Subcutaneous preadipocyte (primary cell): Measurements from ENCODE around the gene SPRYD3. TPM values are rescaled to one million over a fixed set of nuclear protein-coding genes. Genes with fewer than 3 reads are reported as not detected.

Experiments used
- small RNA-seq: library from RNA; depleted of rRNA; stranded (forward); fragments of <200 nt; gene quantifications from one replicate; pipeline ENCODE3, GENCODE V24; 2012
- total RNA-seq: library from RNA; depleted of rRNA; stranded (reverse); fragments of >200 nt; gene quantifications from 2 replicates; pipeline ENCODE4 v1.2.3, GENCODE V29; 2012

Gene SPRYD3
- 26.8 and 33.8 TPM in 2 replicates for total RNA-seq

GRCh38 chr12:53079226-53080117 is at the start of gene SPRYD3:
Gene SPRYD3 (minus strand): TSS chr12:53079390. CDS start chr12:53079333, 57 bp downstream.

GRCh38 chr12:53102883-53103807 is 24.0 kb upstream of the SPRYD3 start, which contains the start of gene SOAT2:
Gene SOAT2 (plus strand): TSS chr12:53103486. CDS start chr12:53103578, 92 bp downstream.

GRCh38 chr12:53097564-53098353 is 18.6 kb upstream of the SPRYD3 start, which contains the start of gene IGFBP6:
Gene IGFBP6 (plus strand): TSS chr12:53097667. CDS start chr12:53097718, 51 bp downstream.

GRCh38 chr12:53049571-53050318 is 29.4 kb downstream of the SPRYD3 start, which contains the start of gene TNS2:
Gene TNS2 (plus strand): TSS chr12:53050065. CDS start chr12:53050186, 121 bp downstream.

Small RNA genes within 50 kb of the gene (small RNA-seq; reads per million reads assigned to genes)
- gene MIR6757, result not detected

Other genes starting within 250 kb of the SPRYD3 start
- not detected in 2 replicates for gene KRT79, start 245.1 kb downstream of the SPRYD3 start, total RNA-seq
- gene KRT78, start 230.4 kb downstream of the SPRYD3 start, total RNA-seq, result not detected in 2 replicates
- 0.98 and 1.1 TPM in 2 replicates for gene KRT8, start 174.3 kb downstream of the SPRYD3 start, total RNA-seq
- gene KRT18, start 130.3 kb downstream of the SPRYD3 start, total RNA-seq, result 2.2 and 3.1 TPM in 2 replicates
- gene EIF4B, start 72.9 kb downstream of the SPRYD3 start, total RNA-seq, result 1,019 and 1,340 TPM in 2 replicates
- 106 and 116 TPM in 2 replicates for gene TNS2, start 29.3 kb downstream of the SPRYD3 start, total RNA-seq
- 399 and 790 TPM in 2 replicates for gene IGFBP6, start 18.3 kb upstream of the SPRYD3 start, total RNA-seq
- gene SOAT2, start 24.1 kb upstream of the SPRYD3 start, total RNA-seq, result under 0.01 TPM in 1 of 2 replicates, not detected in the other
- gene ZNF740, start 101.3 kb upstream of the SPRYD3 start, total RNA-seq, result 9.9 and 17.2 TPM in 2 replicates
- 8.1 and 10.0 TPM in 2 replicates for gene CSAD, start 101.5 kb upstream of the SPRYD3 start, total RNA-seq
- gene ITGB7, start 127.9 kb upstream of the SPRYD3 start, total RNA-seq, result 0.78 and 1.1 TPM in 2 replicates
- gene RARG, start 152.8 kb upstream of the SPRYD3 start, total RNA-seq, result 26.8 and 29.7 TPM in 2 replicates
- gene ESPL1, start 188.9 kb upstream of the SPRYD3 start, total RNA-seq, result 6.2 and 14.1 TPM in 2 replicates
- 175 and 338 TPM in 2 replicates for gene PFDN5, start 216.2 kb upstream of the SPRYD3 start, total RNA-seq
- 44.8 and 56.7 TPM in 2 replicates for gene MYG1, start 220.3 kb upstream of the SPRYD3 start, total RNA-seq
- 44.5 and 62.0 TPM in 2 replicates for gene AAAS, start 242.2 kb upstream of the SPRYD3 start, total RNA-seq